NCI-H1694 (cell line): ENCODE results near the gene LAMP1.
"Not testable (repeated sequence)": the region's sequence is repeated elsewhere in the genome, so short reads cannot be mapped to it uniquely, and the experiment has no call there.

Source experiments
- DNase-seq: peaks from one replicate; lab custom pipeline; 2025; lab: John Stamatoyannopoulos, UW

Gene LAMP1

DNA sequence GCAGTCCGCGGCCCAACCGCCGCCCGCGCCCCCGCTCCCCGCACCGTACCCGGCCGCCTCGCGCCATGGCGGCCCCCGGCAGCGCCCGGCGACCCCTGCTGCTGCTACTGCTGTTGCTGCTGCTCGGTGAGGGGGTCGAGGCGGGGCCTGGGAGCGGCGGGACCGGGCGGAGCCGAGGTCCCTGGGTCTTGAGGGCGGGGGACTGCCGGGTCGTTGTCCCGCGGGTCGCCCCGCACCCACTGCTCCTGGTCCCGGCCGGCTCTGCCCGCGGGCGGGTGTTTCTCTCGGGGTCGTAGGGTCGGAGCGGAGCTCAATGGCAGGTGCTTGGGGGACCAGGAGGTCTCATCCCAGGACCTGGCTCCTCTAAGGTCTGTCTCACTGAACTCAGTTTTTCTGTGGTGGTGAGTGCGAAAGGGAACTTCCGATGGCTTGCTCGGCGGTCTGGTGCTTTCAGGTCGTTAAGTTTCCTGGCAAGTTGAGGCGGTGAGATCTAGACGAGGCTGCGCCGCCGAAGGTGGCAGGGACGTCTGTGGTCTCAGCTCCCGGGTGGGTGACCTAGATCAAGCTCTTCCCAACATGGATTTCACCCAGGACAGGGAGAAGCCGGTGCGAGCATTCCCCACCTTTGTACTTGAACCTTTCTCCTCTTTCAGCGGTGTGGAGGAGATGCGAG is 467 bp downstream of the LAMP1 start:
- DNase-seq, result no peak

DNA sequence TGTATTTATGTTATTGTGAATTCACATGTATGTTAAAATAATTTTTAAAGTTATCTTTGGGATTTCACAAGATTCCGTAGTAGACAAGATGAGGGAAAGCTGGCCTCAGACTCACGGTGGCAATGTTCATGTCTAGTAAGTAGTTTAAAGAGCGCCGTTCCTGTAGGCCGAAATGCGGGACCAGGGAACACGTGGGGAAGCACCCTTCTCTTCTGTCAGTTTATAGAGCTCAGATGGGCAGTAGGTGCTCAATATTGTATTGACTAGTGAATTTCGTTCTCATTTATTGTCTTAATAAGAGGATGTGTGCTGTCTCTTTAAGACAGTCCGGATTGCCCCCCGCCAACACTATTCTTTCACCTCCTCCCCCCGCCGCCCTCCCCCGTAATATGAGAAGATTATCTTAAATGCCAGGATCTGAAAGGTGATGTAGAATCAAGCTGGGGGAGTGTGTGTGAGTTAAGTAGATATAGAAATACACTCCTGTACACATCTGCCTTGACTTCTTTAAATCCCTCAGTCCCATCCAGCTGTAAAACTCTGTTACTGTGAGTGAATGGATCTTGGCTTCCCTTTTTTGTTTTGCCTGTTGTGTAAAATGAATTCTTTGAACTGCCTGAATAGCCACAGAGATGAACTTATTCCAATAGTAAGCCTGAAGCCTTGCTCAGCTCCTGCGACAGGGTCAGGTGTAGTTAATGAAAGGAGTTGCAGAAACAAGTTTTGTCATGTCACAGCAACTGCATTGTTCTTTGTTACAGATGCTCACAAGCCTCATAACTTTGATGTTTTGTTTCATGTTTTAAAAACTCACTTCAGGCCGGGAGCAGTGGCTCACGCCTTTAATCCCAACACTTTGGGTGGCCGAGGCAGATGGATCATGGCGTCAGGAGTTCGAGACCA is 1.3 kb downstream of the LAMP1 start:
- no peak for DNase-seq

DNA sequence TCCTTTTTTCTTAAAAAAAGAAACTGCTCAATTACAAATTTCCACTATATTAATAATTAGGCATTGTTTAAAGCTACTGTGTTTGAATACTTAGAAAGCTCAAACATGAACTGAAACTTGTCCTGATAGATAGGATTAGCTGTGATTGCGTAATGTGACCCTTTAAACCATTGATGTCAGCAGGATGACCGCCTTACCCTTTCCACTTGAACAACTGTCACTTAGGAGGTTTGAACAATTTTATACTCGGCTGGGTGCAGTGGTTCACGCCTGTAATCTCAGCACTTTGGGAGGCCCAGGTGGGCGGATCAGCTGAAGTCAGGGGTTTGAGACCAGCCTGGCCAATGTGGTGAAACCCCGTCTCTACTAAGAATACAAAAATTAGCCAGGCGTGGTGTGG is 2.9 kb downstream of the LAMP1 start:
- DNase-seq, result no peak

DNA sequence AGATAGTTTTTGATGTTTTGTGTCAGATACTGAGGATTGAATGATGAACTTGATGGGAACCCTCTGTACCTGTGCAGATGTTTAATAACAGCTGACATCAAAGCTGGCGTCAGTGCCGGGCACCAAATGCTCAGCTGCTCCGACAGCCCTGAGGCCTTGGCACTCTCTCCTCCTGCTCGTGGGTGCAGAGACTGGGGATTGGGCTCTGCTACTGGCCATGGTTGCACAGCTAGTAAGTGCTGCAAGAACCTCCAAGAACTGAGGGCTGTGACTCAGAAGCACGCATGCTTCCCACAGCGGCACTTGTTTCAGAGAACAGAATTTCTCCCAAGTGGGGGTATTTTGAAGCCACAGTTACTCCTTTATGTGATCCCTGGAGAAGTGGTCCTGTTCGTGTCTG is 5.9 kb downstream of the LAMP1 start:
- DNase-seq, result no peak

DNA sequence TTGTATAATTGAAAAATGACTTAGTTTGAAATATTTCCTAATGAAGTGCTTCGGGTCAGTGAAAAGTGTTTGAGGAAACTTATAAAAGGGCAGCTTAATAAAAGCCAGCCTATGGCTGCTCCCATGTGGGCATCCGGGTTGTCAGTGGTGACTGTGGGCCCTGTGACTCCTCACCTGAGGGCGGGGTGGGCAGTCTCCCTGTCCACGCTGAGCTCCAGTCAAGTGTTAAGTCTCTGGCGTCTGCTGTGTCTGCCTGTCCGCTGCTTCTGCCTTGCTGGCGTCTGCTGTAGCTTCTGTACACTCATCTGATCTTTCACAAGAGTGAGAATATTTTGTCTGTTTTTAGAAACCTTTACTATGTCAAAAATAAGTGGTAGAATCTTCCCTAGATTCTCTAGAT is 7.1 kb downstream of the LAMP1 start:
- DNase-seq, result no peak

DNA sequence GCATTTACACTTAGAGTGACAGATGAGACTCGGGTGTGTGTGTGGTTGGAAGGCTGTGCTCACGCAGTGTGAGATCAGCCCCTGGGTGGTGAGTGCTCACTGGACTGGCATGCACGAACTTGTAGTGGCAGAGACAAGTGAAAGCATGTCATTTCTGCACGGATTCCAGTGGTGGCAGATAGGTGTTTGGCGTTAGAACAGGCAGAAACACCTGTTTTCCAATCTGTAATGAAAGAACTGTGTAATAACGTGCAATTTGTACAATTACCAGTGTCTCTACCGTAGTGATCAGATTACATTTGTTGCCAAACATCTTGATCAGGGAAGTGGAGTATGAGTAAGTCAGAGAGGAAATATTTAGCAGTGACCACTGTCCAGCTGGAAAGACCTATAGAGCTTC is 8.2 kb downstream of the LAMP1 start:
- peak; percentile 25 for DNase-seq

DNA sequence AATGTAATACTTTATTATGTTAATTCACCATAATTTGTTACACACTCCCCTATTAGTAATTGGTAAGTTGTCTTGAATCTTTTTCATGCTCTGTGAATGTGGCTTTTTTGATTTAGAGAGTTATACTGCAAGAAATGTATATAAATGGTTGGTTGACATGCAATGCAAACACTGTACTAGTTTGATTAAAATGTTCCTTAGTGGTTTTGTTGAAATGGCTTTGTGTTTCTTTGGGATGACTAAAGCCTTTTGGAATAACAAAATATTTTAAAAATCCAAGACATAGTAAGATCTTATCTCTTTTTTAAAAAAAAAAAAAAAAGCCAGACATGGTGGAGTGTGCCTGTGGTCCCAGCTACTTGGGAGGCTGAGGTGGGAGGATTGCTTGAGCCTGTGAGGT is 10.5 kb downstream of the LAMP1 start:
- no peak for DNase-seq

DNA sequence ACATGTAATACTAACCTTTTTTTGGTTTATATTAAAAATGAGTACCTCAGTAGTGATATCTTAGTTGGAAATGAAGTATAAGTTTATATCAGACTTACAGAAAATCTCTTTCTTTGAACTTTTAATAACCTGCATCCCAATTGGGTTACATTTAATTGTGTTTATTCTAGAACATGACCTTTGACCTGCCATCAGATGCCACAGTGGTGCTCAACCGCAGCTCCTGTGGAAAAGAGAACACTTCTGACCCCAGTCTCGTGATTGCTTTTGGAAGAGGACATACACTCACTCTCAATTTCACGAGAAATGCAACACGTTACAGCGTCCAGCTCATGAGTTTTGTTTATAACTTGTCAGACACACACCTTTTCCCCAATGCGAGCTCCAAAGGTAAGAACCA is 12.4 kb downstream of the LAMP1 start:
- no peak for DNase-seq

DNA sequence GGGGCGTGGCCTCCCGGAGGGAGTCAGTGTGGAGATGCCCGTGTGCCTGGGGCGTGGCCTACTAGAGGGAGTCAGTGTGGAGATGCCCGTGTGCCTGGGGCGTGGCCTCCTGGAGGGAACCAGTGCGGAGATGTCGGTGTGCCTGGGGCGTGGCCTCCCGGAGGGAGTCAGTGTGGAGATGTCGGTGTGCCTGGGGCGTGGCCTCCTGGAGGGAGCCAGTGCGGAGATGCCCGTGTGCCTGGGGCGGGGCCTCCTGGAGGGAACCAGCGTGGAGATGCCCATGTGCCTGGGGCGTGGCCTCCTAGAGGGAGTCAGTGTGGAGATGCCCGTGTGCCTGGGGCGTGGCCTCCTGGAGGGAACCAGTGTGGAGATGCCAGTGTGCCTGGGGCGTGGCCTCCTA is 17.1 kb downstream of the LAMP1 start:
- DNase-seq, result not testable (repeated sequence)

DNA sequence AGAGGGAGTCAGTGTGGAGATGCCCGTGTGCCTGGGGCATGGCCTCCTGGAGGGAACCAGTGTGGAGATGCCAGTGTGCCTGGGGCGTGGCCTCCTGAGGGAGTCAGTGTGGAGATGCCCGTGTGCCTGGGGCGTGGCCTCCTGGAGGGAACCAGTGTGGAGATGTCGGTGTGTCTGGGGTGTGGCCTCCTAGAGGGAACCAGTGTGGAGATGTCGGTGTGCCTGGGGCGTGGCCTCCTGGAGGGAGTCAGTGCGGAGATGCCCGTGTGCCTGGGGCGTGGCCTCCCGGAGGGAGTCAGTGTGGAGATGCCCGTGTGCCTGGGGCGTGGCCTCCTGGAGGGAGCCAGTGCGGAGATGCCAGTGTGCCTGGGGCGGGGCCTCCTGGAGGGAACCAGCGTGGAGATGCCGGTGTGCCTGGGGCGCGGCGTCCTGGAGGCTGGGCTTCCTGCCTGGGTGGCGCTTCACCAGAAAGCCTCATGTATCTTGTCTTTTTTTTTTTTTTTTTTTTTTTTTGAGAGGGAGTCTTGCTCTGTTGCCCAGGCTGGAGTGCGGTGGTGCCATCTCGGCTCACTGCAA is 17.9 kb downstream of the LAMP1 start:
- DNase-seq, result not testable (repeated sequence)

DNA sequence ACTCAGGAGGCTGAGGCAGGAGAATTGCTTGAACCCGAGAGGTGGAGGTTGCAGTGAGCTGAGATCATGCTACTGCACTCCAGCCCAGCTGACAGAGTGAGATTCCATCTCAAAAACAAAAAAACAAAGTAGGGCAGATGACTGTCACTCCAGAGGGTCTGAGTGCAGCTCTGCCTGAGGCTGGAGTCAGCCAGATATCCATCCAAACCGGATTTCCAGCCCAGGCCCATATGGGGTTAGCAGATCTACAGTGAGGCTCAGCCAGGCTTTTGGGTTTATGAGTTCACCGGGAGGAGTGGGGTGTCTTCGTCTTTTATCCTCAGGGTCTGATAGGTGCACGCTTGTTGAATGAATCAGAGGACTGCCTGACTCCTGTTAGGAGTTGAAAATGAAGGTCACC is 19.0 kb downstream of the LAMP1 start:
- no peak for DNase-seq

DNA sequence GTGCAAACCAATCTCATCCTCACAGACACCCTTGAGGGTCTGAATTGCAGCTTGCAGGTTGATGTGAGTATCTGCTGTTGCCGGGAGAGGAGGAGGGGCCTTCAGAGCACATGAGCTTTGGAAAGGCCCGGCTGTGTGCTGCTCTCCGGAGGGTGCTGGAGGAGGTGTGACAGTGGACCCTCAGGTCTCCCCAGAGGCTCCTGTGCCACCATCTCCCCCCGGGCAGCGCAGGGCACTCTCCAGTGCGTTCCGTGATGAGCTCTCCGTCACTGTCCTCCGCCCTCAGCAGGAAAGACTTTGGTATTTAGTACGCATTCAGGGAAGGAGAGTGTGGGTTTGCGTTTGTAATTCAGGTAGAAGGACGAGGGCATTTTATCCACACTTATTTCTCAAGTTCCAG is 20.0 kb downstream of the LAMP1 start:
- DNase-seq, result no peak

DNA sequence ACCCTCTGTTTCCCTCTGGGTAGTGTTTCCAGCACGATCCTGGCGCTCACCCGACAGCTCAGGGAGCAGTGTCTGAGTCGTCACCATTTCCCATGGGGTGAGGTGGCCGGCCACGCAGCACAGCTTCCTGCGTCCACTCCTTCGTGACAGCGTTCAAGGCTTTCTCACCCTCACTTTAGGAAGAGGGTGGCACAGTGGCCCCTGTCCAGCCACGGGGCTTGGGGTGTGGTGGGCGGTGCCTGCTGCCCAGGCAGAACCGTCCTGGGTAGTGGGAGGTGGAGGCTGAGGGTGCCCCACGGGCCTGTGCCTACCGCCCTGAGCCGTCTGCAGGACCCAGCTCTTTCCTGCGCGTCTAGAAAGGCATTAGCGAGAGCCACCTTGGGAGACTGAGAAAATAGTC is 21.9 kb downstream of the LAMP1 start:
- DNase-seq, result no peak

DNA sequence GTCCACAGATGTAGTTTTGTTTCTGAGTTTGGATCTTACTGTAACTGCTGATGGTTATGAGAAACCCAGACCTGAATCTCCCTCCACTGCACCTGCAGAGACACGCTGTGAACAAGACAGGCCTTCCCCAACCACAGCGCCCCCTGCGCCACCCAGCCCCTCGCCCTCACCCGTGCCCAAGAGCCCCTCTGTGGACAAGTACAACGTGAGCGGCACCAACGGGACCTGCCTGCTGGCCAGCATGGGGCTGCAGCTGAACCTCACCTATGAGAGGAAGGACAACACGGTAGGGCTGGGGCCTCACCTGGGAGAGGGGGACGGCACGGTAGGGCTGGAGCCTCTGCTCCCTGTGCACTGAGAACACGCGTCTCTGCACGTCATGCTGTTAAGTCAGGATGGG is 22.3 kb downstream of the LAMP1 start:
- DNase-seq, result no peak

DNA sequence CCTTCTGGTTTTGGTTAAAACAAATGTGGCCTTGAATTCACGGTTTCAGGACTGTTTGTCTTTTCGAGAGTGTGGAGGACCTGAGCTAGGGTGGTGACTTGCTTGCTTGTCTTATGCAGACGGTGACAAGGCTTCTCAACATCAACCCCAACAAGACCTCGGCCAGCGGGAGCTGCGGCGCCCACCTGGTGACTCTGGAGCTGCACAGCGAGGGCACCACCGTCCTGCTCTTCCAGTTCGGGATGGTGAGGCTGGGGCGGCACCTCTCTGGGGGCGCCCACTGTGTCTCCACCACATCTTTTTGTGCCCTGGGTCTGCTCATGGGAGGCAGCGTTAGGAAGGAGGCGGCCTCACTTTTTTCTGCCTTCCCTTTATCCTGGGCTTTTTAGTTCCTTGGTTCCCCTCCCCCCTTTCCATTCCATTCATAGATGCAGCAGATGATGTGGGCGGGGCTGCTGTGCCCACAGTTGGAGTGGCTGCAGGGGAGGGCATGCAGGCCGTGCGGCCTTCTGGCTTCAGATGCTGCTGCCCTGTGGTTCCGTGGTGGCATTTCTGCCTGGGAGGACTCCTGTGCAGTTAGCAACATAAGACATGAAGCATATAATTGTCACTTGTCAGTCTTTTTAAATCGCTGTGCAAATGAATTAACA is 23.3 kb downstream of the LAMP1 start:
- DNase-seq, result no peak

DNA sequence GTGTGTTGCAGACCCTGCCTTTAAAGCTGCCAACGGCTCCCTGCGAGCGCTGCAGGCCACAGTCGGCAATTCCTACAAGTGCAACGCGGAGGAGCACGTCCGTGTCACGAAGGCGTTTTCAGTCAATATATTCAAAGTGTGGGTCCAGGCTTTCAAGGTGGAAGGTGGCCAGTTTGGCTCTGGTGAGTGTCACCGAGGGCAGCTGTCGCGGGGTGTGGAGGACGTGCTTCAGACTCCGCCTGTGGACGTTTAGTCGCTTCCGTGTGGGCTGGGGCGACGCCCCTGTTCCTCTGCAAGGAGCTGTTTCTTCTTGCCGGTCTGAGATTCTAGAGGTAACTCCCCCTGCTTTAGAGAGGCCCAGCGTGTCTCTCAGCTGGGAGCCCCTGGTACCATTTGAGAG is 24.5 kb downstream of the LAMP1 start:
- no peak for DNase-seq

DNA sequence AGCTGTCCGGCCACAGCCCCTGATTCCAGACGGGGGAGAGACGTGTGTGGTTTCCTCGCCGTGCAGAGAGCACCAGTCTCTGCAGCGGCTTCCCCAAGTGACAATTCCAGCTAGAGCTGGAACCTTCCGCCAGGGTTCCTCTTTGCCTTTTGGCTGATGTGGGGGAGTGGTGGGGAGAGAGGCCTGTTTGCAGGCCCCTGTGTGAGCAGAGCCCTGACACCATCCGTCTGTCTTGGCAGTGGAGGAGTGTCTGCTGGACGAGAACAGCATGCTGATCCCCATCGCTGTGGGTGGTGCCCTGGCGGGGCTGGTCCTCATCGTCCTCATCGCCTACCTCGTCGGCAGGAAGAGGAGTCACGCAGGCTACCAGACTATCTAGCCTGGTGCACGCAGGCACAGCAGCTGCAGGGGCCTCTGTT is 25.0 kb downstream of the LAMP1 start:
- DNase-seq, result no peak

DNA sequence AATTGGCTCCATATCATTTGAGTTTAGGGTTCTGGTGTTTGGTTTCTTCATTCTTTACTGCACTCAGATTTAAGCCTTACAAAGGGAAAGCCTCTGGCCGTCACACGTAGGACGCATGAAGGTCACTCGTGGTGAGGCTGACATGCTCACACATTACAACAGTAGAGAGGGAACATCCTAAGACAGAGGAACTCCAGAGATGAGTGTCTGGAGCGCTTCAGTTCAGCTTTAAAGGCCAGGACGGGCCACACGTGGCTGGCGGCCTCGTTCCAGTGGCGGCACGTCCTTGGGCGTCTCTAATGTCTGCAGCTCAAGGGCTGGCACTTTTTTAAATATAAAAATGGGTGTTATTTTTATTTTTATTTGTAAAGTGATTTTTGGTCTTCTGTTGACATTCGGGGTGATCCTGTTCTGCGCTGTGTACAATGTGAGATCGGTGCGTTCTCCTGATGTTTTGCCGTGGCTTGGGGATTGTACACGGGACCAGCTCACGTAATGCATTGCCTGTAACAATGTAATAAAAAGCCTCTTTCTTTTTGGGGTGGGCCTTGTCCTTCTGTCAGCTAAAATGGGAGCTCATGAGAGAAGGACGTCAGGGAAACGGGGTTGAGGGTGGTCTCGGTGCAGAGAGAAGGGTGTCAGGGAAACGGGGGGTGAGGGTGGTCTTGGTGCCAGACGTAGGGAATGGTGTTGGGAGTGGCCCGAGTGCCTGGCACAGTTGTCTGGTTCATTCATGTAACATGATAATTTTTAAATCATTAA is 26.0 kb downstream of the LAMP1 start:
- no peak for DNase-seq

DNA sequence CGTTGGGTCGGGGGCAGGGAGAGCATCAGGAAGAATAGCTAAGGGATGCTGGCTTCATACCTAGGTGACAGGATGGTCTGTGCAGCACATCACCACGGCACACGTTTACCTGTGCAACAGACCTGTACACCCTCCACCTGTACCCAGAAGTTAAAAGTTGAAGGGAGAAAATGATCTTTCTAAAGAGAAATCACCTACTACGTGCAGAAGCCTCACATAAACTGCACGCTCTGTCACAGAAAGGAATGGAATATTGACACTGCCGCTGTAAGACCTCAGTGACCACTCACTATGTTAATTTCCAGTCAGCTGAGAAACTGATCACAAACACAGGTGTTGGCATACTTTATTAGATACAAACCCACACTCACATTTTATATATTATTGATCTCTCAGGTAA is 26.8 kb downstream of the LAMP1 start:
- DNase-seq, result no peak

DNA sequence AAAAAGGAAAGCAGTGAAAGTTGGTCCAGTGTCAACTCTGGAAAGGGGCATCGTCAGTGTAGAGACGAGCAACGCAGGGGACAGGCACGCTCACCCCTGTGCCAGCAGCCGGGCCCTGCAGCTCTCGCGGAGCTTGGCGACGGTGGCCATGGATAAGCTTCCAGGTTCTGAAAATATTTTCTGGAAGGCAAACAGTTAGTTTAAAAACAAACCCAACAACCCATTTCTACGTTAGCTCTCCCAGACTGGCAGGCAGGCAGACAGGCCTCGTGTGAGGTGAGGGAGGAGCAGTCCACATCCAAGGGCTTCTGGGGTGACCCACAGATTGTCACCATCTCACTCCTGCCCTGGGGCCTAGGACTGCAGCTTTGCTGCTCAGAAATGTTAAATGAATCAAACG is 27.4 kb downstream of the LAMP1 start:
- DNase-seq, result no peak

DNA sequence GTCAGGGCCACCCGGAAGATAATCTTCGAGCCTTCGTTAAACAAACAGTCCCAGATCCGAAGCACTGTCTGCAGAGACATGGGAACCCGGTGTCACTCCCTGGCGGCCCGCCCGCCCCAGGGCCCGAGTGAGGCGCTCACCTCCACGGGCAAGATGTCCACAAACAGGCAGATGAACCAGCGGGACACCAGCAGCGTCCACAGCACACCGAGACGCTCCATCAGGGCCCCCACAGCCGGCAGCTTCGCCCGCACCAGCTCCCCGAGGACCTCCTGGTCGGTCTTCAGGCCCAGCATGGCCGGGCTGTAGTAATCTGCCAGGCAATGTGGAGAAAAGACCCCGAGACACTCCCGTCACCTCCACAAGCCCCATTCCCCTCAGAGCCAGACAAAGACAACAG is 28.7 kb downstream of the LAMP1 start:
- DNase-seq, result no peak

DNA sequence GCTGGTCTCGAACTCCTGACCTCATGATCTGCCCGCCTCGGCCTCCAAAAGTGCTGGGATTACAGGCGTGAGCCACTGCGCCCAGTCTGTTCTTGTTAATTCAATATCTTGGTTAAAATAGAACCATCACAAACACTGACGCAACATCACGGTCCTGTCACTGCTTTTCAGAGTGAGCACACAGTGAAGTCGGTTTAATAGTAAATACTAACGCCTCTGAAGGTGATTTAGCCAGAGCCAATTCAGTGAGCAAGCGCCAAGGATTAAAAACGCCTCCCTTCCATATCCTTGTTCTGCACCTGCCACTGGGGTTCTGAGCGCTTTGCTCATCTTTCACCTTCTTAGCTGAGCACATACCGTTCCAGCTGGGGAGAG is 30.3 kb downstream of the LAMP1 start:
- no peak for DNase-seq
